Measurements from ENCODE around the gene ARHGEF39.
A peak's percentile ranks its signal among the peaks of the same experiment; 100 is the strongest.

Gene ARHGEF39

GRCh38 chr9:35674025-35674361 lies 9.0 kb upstream of the ARHGEF39 start:
- no peak for DNase-seq (ENCODE audit: low read depth)

GRCh38 chr9:35673132-35674024 lies 8.4 kb upstream of the ARHGEF39 start, which contains the start of gene CA9:
Gene CA9 (plus strand): TSS chr9:35673928. CDS start chr9:35673960, 32 bp downstream.
- peak; percentile 37 for DNase-seq (ENCODE audit: low read depth)

- peak; percentile 41 for DNase-seq (ENCODE audit: low read depth)
These were observed 4.5 kb upstream of the ARHGEF39 start for GRCh38 chr9:35669331-35670145.

- DNase-seq (ENCODE audit: low read depth): no peak
These were observed 2.9 kb upstream of the ARHGEF39 start for GRCh38 chr9:35667939-35668338.

GRCh38 chr9:35666549-35666948 lies 1.6 kb upstream of the ARHGEF39 start:
- no peak for DNase-seq (ENCODE audit: low read depth)

- DNase-seq (ENCODE audit: low read depth): peak; percentile 84
These were observed 1.1 kb upstream of the ARHGEF39 start for GRCh38 chr9:35666045-35666444.

GRCh38 chr9:35665471-35665818 lies 450 bp upstream of the ARHGEF39 start:
- no peak for DNase-seq (ENCODE audit: low read depth)

GRCh38 chr9:35662437-35662836 lies 2.6 kb downstream of the ARHGEF39 start:
- DNase-seq (ENCODE audit: low read depth): no peak

- peak; percentile 34 for DNase-seq (ENCODE audit: low read depth)
These were observed 3.1 kb downstream of the ARHGEF39 start for GRCh38 chr9:35661756-35662350.

- DNase-seq (ENCODE audit: low read depth): peak; percentile 76
These were observed 4.0 kb downstream of the ARHGEF39 start for GRCh38 chr9:35660966-35661415.

- DNase-seq (ENCODE audit: low read depth): peak; percentile 89
These were observed 5.7 kb downstream of the ARHGEF39 start for GRCh38 chr9:35659340-35659739.

GRCh38 chr9:35658968-35659220 lies 6.1 kb downstream of the ARHGEF39 start:
- peak; percentile 80 for DNase-seq (ENCODE audit: low read depth)

GRCh38 chr9:35658137-35658967 lies 6.6 kb downstream of the ARHGEF39 start, which contains the start of gene CCDC107:
Gene CCDC107 (plus strand): TSS chr9:35658292. CDS start chr9:35658380, 88 bp downstream.
- DNase-seq (ENCODE audit: low read depth): peak; percentile 86

- DNase-seq (ENCODE audit: low read depth): peak; percentile 100
These were observed 7.4 kb downstream of the ARHGEF39 start, which contains the start of gene RMRP for GRCh38 chr9:35657546-35658136. Gene RMRP (minus strand): TSS chr9:35658019.

GRCh38 chr9:35656831-35657545 lies 8.0 kb downstream of the ARHGEF39 start:
- peak; percentile 76 for DNase-seq (ENCODE audit: low read depth)

GRCh38 chr9:35656348-35656747 lies 8.6 kb downstream of the ARHGEF39 start:
- DNase-seq (ENCODE audit: low read depth): no peak

GRCh38 chr9:35653611-35654010 lies 11.4 kb downstream of the ARHGEF39 start:
- no peak for DNase-seq (ENCODE audit: low read depth)

GRCh38 chr9:35652829-35653209 lies 12.2 kb downstream of the ARHGEF39 start:
- DNase-seq (ENCODE audit: low read depth): no peak

- peak; percentile 55 for DNase-seq (ENCODE audit: low read depth)
These were observed 12.8 kb downstream of the ARHGEF39 start for GRCh38 chr9:35651956-35652828.

Measured in EH (cell line).